HEK293 (cell line): Measurements from ENCODE around the gene ZBED5.
A peak's percentile ranks its signal among the peaks of the same experiment; 100 is the strongest.

Experiments
- BCL11A ChIP-seq: fragments of 450-650 bp; formaldehyde crosslinking; IDR thresholded peaks from 2 replicates; pipeline ENCODE4 v1.5.1; 2016; ENCODE audit warnings: low read depth, missing biosample characterization, missing genetic modification characterization
- HOXD13 ChIP-seq: sonication (generic); formaldehyde crosslinking; IDR thresholded peaks from 2 replicates; pipeline ENCODE4 v1.8.0; 2022; ENCODE audit warnings: missing genetic modification reagents, borderline replicate concordance
- KLF8 ChIP-seq: fragments of 450-650 bp; formaldehyde crosslinking; IDR thresholded peaks from 2 replicates; pipeline ENCODE4 v1.5.1; 2016; ENCODE audit warnings: missing biosample characterization, missing genetic modification characterization
- PBX3 ChIP-seq: sonication (generic); formaldehyde crosslinking; IDR thresholded peaks from 2 replicates; pipeline ENCODE4 v1.8.1; 2022; ENCODE audit warnings: mild to moderate bottlenecking, moderate library complexity, missing genetic modification reagents
- PRDM1 ChIP-seq: fragments of 450-650 bp; formaldehyde crosslinking; IDR thresholded peaks from 2 replicates; pipeline ENCODE4; 2016; ENCODE audit warnings: missing biosample characterization, missing genetic modification characterization
- TCF7L2 ChIP-seq: IDR thresholded peaks from 2 replicates; pipeline ENCODE4 v1.6.1; 2011; ENCODE audit warnings: low read depth, mild to moderate bottlenecking, inconsistent platforms, low read length, moderate library complexity, borderline replicate concordance
- YY1 ChIP-seq: fragments of 450-650 bp; formaldehyde crosslinking; IDR thresholded peaks from 2 replicates; pipeline ENCODE4 v1.5.1; 2018; ENCODE audit warnings: missing biosample characterization, missing genetic modification characterization
- YY2 ChIP-seq: fragments of 450-650 bp; formaldehyde crosslinking; IDR thresholded peaks from 2 replicates; pipeline ENCODE4 v1.5.1; 2016; ENCODE audit warnings: missing biosample characterization, missing genetic modification characterization
- ZBTB11 ChIP-seq: fragments of 450-650 bp; formaldehyde crosslinking; conservative IDR thresholded peaks from 2 replicates; pipeline ENCODE4 v1.5.1; 2016; ENCODE audit warnings: low read depth, missing biosample characterization, missing genetic modification characterization
- ZBTB17 ChIP-seq: fragments of 450-650 bp; formaldehyde crosslinking; IDR thresholded peaks from 2 replicates; pipeline ENCODE4 v1.5.1; 2016; ENCODE audit warnings: missing biosample characterization, missing genetic modification characterization
- ZBTB20 ChIP-seq: fragments of 450-650 bp; formaldehyde crosslinking; IDR thresholded peaks from 2 replicates; pipeline ENCODE4 v1.5.1; 2016; ENCODE audit warnings: missing biosample characterization, missing genetic modification characterization
- ZBTB21 ChIP-seq: fragments of 450-650 bp; formaldehyde crosslinking; IDR thresholded peaks from 2 replicates; pipeline ENCODE4 v1.5.1; 2017; ENCODE audit warnings: missing biosample characterization, missing genetic modification characterization
- ZFP69B ChIP-seq: fragments of 450-650 bp; formaldehyde crosslinking; IDR thresholded peaks from 2 replicates; pipeline ENCODE4 v1.5.1; 2016; ENCODE audit warnings: missing biosample characterization, missing genetic modification characterization
- ZNF133 ChIP-seq: fragments of 450-650 bp; formaldehyde crosslinking; IDR thresholded peaks from 2 replicates; pipeline ENCODE4 v1.5.1; 2016; ENCODE audit warnings: missing biosample characterization, missing genetic modification characterization
- ZNF155 ChIP-seq: fragments of 450-650 bp; formaldehyde crosslinking; IDR thresholded peaks from 2 replicates; pipeline ENCODE4 v1.5.1; 2016; ENCODE audit warnings: missing biosample characterization, missing genetic modification characterization
- ZNF214 ChIP-seq: fragments of 450-650 bp; formaldehyde crosslinking; IDR thresholded peaks from 2 replicates; pipeline ENCODE4 v1.5.1; 2017; ENCODE audit warnings: missing biosample characterization, mild to moderate bottlenecking, missing genetic modification characterization, borderline replicate concordance
- ZNF324 ChIP-seq: fragments of 450-650 bp; formaldehyde crosslinking; IDR thresholded peaks from 2 replicates; pipeline ENCODE4 v1.5.1; 2016; ENCODE audit warnings: missing biosample characterization, missing genetic modification characterization
- ZNF366 ChIP-seq: fragments of 450-650 bp; formaldehyde crosslinking; conservative IDR thresholded peaks from 2 replicates; pipeline ENCODE4 v1.5.1; 2016; ENCODE audit warnings: missing biosample characterization, missing genetic modification characterization
- ZNF394 ChIP-seq: fragments of 450-650 bp; formaldehyde crosslinking; IDR thresholded peaks from 2 replicates; pipeline ENCODE4 v1.5.1; 2016; ENCODE audit warnings: missing biosample characterization, missing genetic modification characterization, mild to moderate bottlenecking, moderate library complexity, borderline replicate concordance
- ZNF423 ChIP-seq: fragments of 450-650 bp; formaldehyde crosslinking; IDR thresholded peaks from 2 replicates; pipeline ENCODE4 v1.5.1; 2016; ENCODE audit warnings: missing biosample characterization, missing genetic modification characterization
- ZNF449 ChIP-seq: fragments of 450-650 bp; formaldehyde crosslinking; IDR thresholded peaks from 2 replicates; pipeline ENCODE4 v1.5.1; 2017; ENCODE audit warnings: missing biosample characterization, mild to moderate bottlenecking, missing genetic modification characterization, moderate library complexity
- ZNF580 ChIP-seq: fragments of 450-650 bp; formaldehyde crosslinking; IDR thresholded peaks from 2 replicates; pipeline ENCODE4 v1.5.1; 2016; ENCODE audit warnings: missing biosample characterization, missing genetic modification characterization
- ZNF623 ChIP-seq: fragments of 450-650 bp; formaldehyde crosslinking; IDR thresholded peaks from 2 replicates; pipeline ENCODE4 v1.5.1; 2016; ENCODE audit warnings: missing biosample characterization, missing genetic modification characterization
- ZXDB ChIP-seq: fragments of 450-650 bp; formaldehyde crosslinking; IDR thresholded peaks from 2 replicates; pipeline ENCODE4 v1.5.1; 2016; ENCODE audit warnings: missing biosample characterization, missing genetic modification characterization
- TF ChIP-seq, protein P1 (sequence below): fragments of 450-650 bp; formaldehyde crosslinking; IDR thresholded peaks from 2 replicates; pipeline ENCODE4 v1.5.1; 2016; ENCODE audit warnings: missing biosample characterization, missing genetic modification characterization

The ZBED5 gene

GRCh38 chr11:10857709-10858438 lies at the start of gene ZBED5 (continued):
- TF ChIP-seq YY1 (tag by site-specific recombination): peak; percentile 93
- peak; percentile 33; the same call in 1 of the 2 replicates for TF ChIP-seq ZNF449
- TF ChIP-seq ZBTB20: peak; percentile 100
- TF ChIP-seq ZNF155 (tag by site-specific recombination): no peak
- TF ChIP-seq ZNF133 (tag by site-specific recombination): no peak
- no peak for TF ChIP-seq ZNF423
- peak; percentile 86 for TF ChIP-seq ZBTB17 (tag by site-specific recombination)
- peak; percentile 65 for TF ChIP-seq ZNF366 (tag by site-specific recombination)
- TF ChIP-seq YY2: peak; percentile 94
- TF ChIP-seq ZNF324 (tag by site-specific recombination): no peak
- TF ChIP-seq ZNF623 (tag by site-specific recombination): no peak
- TF ChIP-seq ZFP69B (tag by site-specific recombination): no peak
- TF ChIP-seq, protein P1, sequence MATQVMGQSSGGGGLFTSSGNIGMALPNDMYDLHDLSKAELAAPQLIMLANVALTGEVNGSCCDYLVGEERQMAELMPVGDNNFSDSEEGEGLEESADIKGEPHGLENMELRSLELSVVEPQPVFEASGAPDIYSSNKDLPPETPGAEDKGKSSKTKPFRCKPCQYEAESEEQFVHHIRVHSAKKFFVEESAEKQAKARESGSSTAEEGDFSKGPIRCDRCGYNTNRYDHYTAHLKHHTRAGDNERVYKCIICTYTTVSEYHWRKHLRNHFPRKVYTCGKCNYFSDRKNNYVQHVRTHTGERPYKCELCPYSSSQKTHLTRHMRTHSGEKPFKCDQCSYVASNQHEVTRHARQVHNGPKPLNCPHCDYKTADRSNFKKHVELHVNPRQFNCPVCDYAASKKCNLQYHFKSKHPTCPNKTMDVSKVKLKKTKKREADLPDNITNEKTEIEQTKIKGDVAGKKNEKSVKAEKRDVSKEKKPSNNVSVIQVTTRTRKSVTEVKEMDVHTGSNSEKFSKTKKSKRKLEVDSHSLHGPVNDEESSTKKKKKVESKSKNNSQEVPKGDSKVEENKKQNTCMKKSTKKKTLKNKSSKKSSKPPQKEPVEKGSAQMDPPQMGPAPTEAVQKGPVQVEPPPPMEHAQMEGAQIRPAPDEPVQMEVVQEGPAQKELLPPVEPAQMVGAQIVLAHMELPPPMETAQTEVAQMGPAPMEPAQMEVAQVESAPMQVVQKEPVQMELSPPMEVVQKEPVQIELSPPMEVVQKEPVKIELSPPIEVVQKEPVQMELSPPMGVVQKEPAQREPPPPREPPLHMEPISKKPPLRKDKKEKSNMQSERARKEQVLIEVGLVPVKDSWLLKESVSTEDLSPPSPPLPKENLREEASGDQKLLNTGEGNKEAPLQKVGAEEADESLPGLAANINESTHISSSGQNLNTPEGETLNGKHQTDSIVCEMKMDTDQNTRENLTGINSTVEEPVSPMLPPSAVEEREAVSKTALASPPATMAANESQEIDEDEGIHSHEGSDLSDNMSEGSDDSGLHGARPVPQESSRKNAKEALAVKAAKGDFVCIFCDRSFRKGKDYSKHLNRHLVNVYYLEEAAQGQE (tag by site-specific recombination): no peak; the same call in 1 of the 2 replicates
- TF ChIP-seq KLF8: peak; percentile 55
- TF ChIP-seq BCL11A: no peak
- TF ChIP-seq HOXD13: no peak
- TF ChIP-seq TCF7L2: peak; percentile 14; the same call in 1 of the 2 replicates
- no peak for TF ChIP-seq ZNF214
- 0 out of 2 replicates have a peak, but pooled peaks have one; percentile 48 for TF ChIP-seq ZBTB11 (tag by site-specific recombination)
- no peak for TF ChIP-seq ZBTB21 (tag by site-specific recombination)
- no peak; the same call in 1 of the 2 replicates for TF ChIP-seq ZNF394
- peak; percentile 70 for TF ChIP-seq ZXDB (tag by site-specific recombination)
- TF ChIP-seq PRDM1 (tag by site-specific recombination): no peak
- peak; percentile 79; the same call in 1 of the 2 replicates for TF ChIP-seq PBX3 (CRISPR knock-in tag)
- TF ChIP-seq ZNF580 (tag by site-specific recombination): peak; percentile 12; the same call in 1 of the 2 replicates
